OCI-LY7 (cell line): ENCODE data around the gene INTS11. TPM values are rescaled to one million over a fixed set of nuclear protein-coding genes. Genes with fewer than 3 reads are reported as not detected.

Experiments used
- BruUV-seq: library from RNA; stranded (reverse); fragments of 400-500 nt; replicated peaks from 2 replicates; lab custom pipeline; 2021; lab: Mats Ljungman, UMichigan
- CTCF ChIA-PET: fragments of 300-600 bp; sonication (Branson Sonifier 250); formaldehyde crosslinking; loops from one replicate; lab custom pipeline; 2022; ENCODE audit warnings: antibody characterized with exemption; ENCODE audit not compliant: unreplicated experiment; lab: Charles Lee
- POLR2A ChIA-PET: fragments of 300-600 bp; sonication (Branson Sonifier 250); formaldehyde crosslinking; loops from one replicate; lab custom pipeline; 2022; ENCODE audit warnings: antibody characterized with exemption; lab: Charles Lee
- DNase-seq: peaks from one replicate; pipeline ENCODE4 v3.0.0-alpha.2; 2015; ENCODE audit warnings: low spot score
- H2AFZ ChIP-seq: fragments of 200-600 bp; sonication (generic), shearing (Covaris generic); 2 replicates; pipeline ENCODE4 v1.6.1; 2014; ENCODE audit warnings: mild to moderate bottlenecking, antibody characterized with exemption, low read length, moderate library complexity
- H3K27ac ChIP-seq: fragments of 200-600 bp; sonication (generic); 2 replicates; pipeline ENCODE4 v1.5.1; 2014; ENCODE audit warnings: mixed run types, low read depth, mild to moderate bottlenecking, moderate library complexity, low read length, inconsistent platforms; ENCODE audit not compliant: poor library complexity, severe bottlenecking
- H3K36me3 ChIP-seq: fragments of 200-600 bp; sonication (generic); 2 replicates; pipeline ENCODE4 v1.6.1; 2014; ENCODE audit warnings: mild to moderate bottlenecking, antibody characterized with exemption, low read length, moderate library complexity, mixed read lengths; ENCODE audit not compliant: insufficient read depth
- H3K4me1 ChIP-seq: fragments of 200-600 bp; sonication (generic); 2 replicates; pipeline ENCODE4 v1.5.1; 2014; ENCODE audit warnings: mild to moderate bottlenecking, low read length; ENCODE audit not compliant: insufficient read depth, poor library complexity, severe bottlenecking
- H3K4me2 ChIP-seq: fragments of 200-600 bp; sonication (generic); 2 replicates; pipeline ENCODE4 v1.6.1; 2014; ENCODE audit warnings: mild to moderate bottlenecking, low read length
- H3K4me3 ChIP-seq: fragments of 200-600 bp; sonication (generic); 2 replicates; pipeline ENCODE4 v1.5.1; 2014; ENCODE audit warnings: mild to moderate bottlenecking, low read depth, low read length; ENCODE audit not compliant: poor library complexity, severe bottlenecking
- H3K79me2 ChIP-seq: fragments of 200-600 bp; sonication (generic); 2 replicates; pipeline ENCODE4 v1.6.1; 2016; ENCODE audit warnings: low read depth, mild to moderate bottlenecking, low read length, moderate library complexity, mixed read lengths; ENCODE audit not compliant: insufficient read depth
- H3K9me2 ChIP-seq: fragments of 200-600 bp; sonication (generic); 2 replicates; pipeline ENCODE4 v1.6.1; 2016; ENCODE audit warnings: mild to moderate bottlenecking, low read length, mixed read lengths; ENCODE audit not compliant: insufficient read depth
- H3K9me3 ChIP-seq: fragments of 200-600 bp; sonication (generic); 2 replicates; pipeline ENCODE4 v1.6.1; 2014; ENCODE audit warnings: mild to moderate bottlenecking, mixed run types, low read length, mixed read lengths
- H4K20me1 ChIP-seq: fragments of 200-600 bp; sonication (generic); 2 replicates; pipeline ENCODE4 v1.6.1; 2014; ENCODE audit warnings: mild to moderate bottlenecking, antibody characterized with exemption, low read length, moderate library complexity, mixed read lengths; ENCODE audit not compliant: insufficient read depth
- CTCF ChIP-seq: fragments of 200-600 bp; sonication (generic); conservative IDR thresholded peaks from 2 replicates; pipeline ENCODE4 v1.5.1; 2014; ENCODE audit warnings: mild to moderate bottlenecking, antibody characterized with exemption, low read length, moderate library complexity, mixed read lengths
- EZH2phosphoT487 ChIP-seq: fragments of 200-600 bp; sonication (generic); IDR thresholded peaks from 2 replicates; pipeline ENCODE4 v1.6.1; 2018; ENCODE audit warnings: low read depth, borderline replicate concordance, mild to moderate bottlenecking, mixed run types, antibody characterized with exemption, low read length, moderate library complexity, mixed read lengths
- intact Hi-C: fragments of 100-400 bp; cut with micrococcal nuclease; formaldehyde crosslinking; loops from one replicate; pipeline ENCODE4 v1.10.0; 2022; ENCODE audit not compliant: unreplicated experiment
- total RNA-seq, 2 experiments: library from RNA; depleted of rRNA in 1 of 2; stranded (reverse); fragments of >200 nt in 1 of 2; shearing (Covaris generic) in 1 of 2; gene quantifications; 2 replicates each; pipeline ENCODE4 v1.2.3, GENCODE V29; 2014 to 2022

Gene INTS11
- total RNA-seq, 2 experiments from 2014 or later, result 142 to 146 TPM

- no peaks in the 10 kb centered on the region for H3K36me3 ChIP-seq
- H4K20me1 ChIP-seq, result no peaks in the 10 kb centered on the region
- TF ChIP-seq CTCF (no peak), EZH2phosphoT487 (no peak)
- peak; percentile 43 for DNase-seq
- no peaks in the 10 kb centered on the region for H3K9me2 ChIP-seq
- no peak overlapping the region for H2AFZ ChIP-seq
- no TSS peak for BruUV-seq
- H3K4me1 ChIP-seq, result no peaks in the 10 kb centered on the region
- H3K9me3 ChIP-seq, result no peaks in the 10 kb centered on the region
- H3K79me2 ChIP-seq, result no peaks in the 10 kb centered on the region
- ChIA-PET CTCF (no interaction called here), POLR2A (no interaction called here)
- H3K27ac ChIP-seq, result no peak overlapping the region
- H3K4me3 ChIP-seq, result no peak overlapping the region
- intact Hi-C loops, result no loop called here
- no peak overlapping the region for H3K4me2 ChIP-seq
These were observed 40.6 kb downstream of the INTS11 start for GRCh38 chr1:1283821-1284220.

GRCh38 chr1:1282998-1283397 is 41.5 kb downstream of the INTS11 start:
- H2AFZ ChIP-seq, result no peak overlapping the region
- no peak for TF ChIP-seq EZH2phosphoT487
- no peak for TF ChIP-seq CTCF
- BruUV-seq, result no TSS peak

GRCh38 chr1:1281533-1282321 is 42.7 kb downstream of the INTS11 start:
- no peaks in the 10 kb centered on the region for H3K9me2 ChIP-seq
- H4K20me1 ChIP-seq, result no peaks in the 10 kb centered on the region
- no peaks in the 10 kb centered on the region for H3K9me3 ChIP-seq
- TF ChIP-seq CTCF (no peak), EZH2phosphoT487 (no peak)
- no peaks in the 10 kb centered on the region for H3K79me2 ChIP-seq
- no TSS peak for BruUV-seq
- no peak for DNase-seq
- no peaks in the 10 kb centered on the region for H3K4me1 ChIP-seq
- ChIA-PET POLR2A (interaction anchor here (0.5 kb wide), 1 partner anchor 22 kb away, joined by 3 read pairs; no protein-coding TSS in a partner anchor), CTCF (no interaction called here)
- H2AFZ ChIP-seq, result no peak overlapping the region
- H3K27ac ChIP-seq, result no peak overlapping the region
- no peak overlapping the region for H3K4me3 ChIP-seq
- no peak overlapping the region for H3K4me2 ChIP-seq
- H3K36me3 ChIP-seq, result no peaks in the 10 kb centered on the region
- intact Hi-C loops, result no loop called here

More at GRCh38 chr1:1282998-1283397, 41.5 kb downstream of the INTS11 start:
- H3K9me3 ChIP-seq, result no peaks in the 10 kb centered on the region
- no peaks in the 10 kb centered on the region for H3K36me3 ChIP-seq
- no peak overlapping the region for H3K27ac ChIP-seq
- DNase-seq, result no peak
- no peak overlapping the region for H3K4me3 ChIP-seq
- CTCF ChIA-PET, result interaction anchor here (0.6 kb wide), 1 partner anchor 254 kb away, joined by 3 read pairs; no protein-coding TSS in a partner anchor
- no peaks in the 10 kb centered on the region for H4K20me1 ChIP-seq
- no peak overlapping the region for H3K4me2 ChIP-seq
- no peaks in the 10 kb centered on the region for H3K9me2 ChIP-seq
- intact Hi-C loops, result no loop called here
- no peaks in the 10 kb centered on the region for H3K79me2 ChIP-seq
- POLR2A ChIA-PET, result no interaction called here
- no peaks in the 10 kb centered on the region for H3K4me1 ChIP-seq
